Measurements from ENCODE around the gene TFDP2. TPM values are rescaled to one million over a fixed set of nuclear protein-coding genes. Genes with fewer than 3 reads are reported as not detected.
"Not testable (repeated sequence)": the region's sequence is repeated elsewhere in the genome, so short reads cannot be mapped to it uniquely, and the experiment has no call there.

TFDP2 gene
- total RNA-seq, 1 experiment from 2014 or later, result 137 TPM

- Histone ChIP-seq H3K4me3 (no peak overlapping the region), H3K27me3 (no peaks in the 10 kb centered on the region), H3K9me3 (replicated peaks) (no peaks in the 10 kb centered on the region), H3K36me3 (no peaks in the 10 kb centered on the region; the same call in 1 of the 2 replicates), H3K27ac (no peak overlapping the region), H3K4me1 (no peaks in the 10 kb centered on the region)
- no peak for DNase-seq
Measured at GRCh38 chr3:142106548-142106947, 42.8 kb downstream of the TFDP2 start.

- no peak overlapping the region for H3K27ac ChIP-seq
- no peak for DNase-seq
- H3K4me3 ChIP-seq, result no peak overlapping the region
- H3K36me3 ChIP-seq, result no peaks in the 10 kb centered on the region; the same call in 1 of the 2 replicates
- H3K27me3 ChIP-seq, result no peaks in the 10 kb centered on the region
- no peaks in the 10 kb centered on the region for H3K4me1 ChIP-seq
- no peaks in the 10 kb centered on the region for H3K9me3 ChIP-seq (replicated peaks)
Measured at GRCh38 chr3:142105991-142106390, 43.4 kb downstream of the TFDP2 start.

- no peaks in the 10 kb centered on the region; the same call in 1 of the 2 replicates for H3K36me3 ChIP-seq
- no peak overlapping the region for H3K27ac ChIP-seq
- H3K27me3 ChIP-seq, result no peaks in the 10 kb centered on the region
- H3K4me3 ChIP-seq, result no peak overlapping the region
- H3K4me1 ChIP-seq, result no peaks in the 10 kb centered on the region
- no peaks in the 10 kb centered on the region for H3K9me3 ChIP-seq (replicated peaks)
- no peak for DNase-seq
Measured at GRCh38 chr3:142104763-142105162, 44.6 kb downstream of the TFDP2 start.

GRCh38 chr3:142098964-142099363 lies 50.4 kb downstream of the TFDP2 start:
- H3K27ac ChIP-seq, result no peak overlapping the region
- H3K9me3 ChIP-seq (replicated peaks), result no peaks in the 10 kb centered on the region
- no peaks in the 10 kb centered on the region for H3K27me3 ChIP-seq
- no peak for DNase-seq
- no peak overlapping the region for H3K4me3 ChIP-seq
- no peaks in the 10 kb centered on the region for H3K4me1 ChIP-seq
- H3K36me3 ChIP-seq, result no peaks in the 10 kb centered on the region

- no peak for DNase-seq
- H3K4me3 ChIP-seq, result no peak overlapping the region
Measured at GRCh38 chr3:142097099-142097843, 52.1 kb downstream of the TFDP2 start.

GRCh38 chr3:142095841-142096240 lies 53.5 kb downstream of the TFDP2 start:
- Histone ChIP-seq H3K9me3 (replicated peaks) (no peaks in the 10 kb centered on the region), H3K27me3 (no peaks in the 10 kb centered on the region), H3K36me3 (no peaks in the 10 kb centered on the region), H3K4me1 (no peaks in the 10 kb centered on the region), H3K27ac (no peak overlapping the region), H3K4me3 (no peak overlapping the region)
- DNase-seq, result no peak

More at GRCh38 chr3:142097099-142097843, 52.1 kb downstream of the TFDP2 start:
- no peak overlapping the region for H3K27ac ChIP-seq
- H3K9me3 ChIP-seq (replicated peaks), result no peaks in the 10 kb centered on the region
- H3K4me1 ChIP-seq, result no peaks in the 10 kb centered on the region
- no peaks in the 10 kb centered on the region for H3K36me3 ChIP-seq
- H3K27me3 ChIP-seq, result no peaks in the 10 kb centered on the region

GRCh38 chr3:142088925-142089324 lies 60.4 kb downstream of the TFDP2 start:
- H3K9me3 ChIP-seq (replicated peaks); H3K27ac ChIP-seq; DNase-seq; H3K36me3 ChIP-seq; H3K4me3 ChIP-seq; H3K4me1 ChIP-seq; H3K27me3 ChIP-seq: not testable (repeated sequence)

GRCh38 chr3:142088522-142088921 lies 60.8 kb downstream of the TFDP2 start:
- DNase-seq, result no peak
- H3K4me3 ChIP-seq, result no peak overlapping the region

GRCh38 chr3:142087676-142088075 lies 61.7 kb downstream of the TFDP2 start:
- Histone ChIP-seq H3K4me3 (no peak overlapping the region), H3K27me3 (no peaks in the 10 kb centered on the region), H3K36me3 (no peaks in the 10 kb centered on the region; the same call in 1 of the 2 replicates), H3K27ac (no peak overlapping the region), H3K4me1 (no peaks in the 10 kb centered on the region), H3K9me3 (replicated peaks) (0 out of 2 replicates have a peak, but pooled peaks cover 7% of the 10 kb centered on the region)
- no peak for DNase-seq

More at GRCh38 chr3:142088522-142088921, 60.8 kb downstream of the TFDP2 start:
- Histone ChIP-seq H3K36me3 (no peaks in the 10 kb centered on the region; the same call in 1 of the 2 replicates), H3K27me3 (no peaks in the 10 kb centered on the region), H3K9me3 (replicated peaks) (0 out of 2 replicates have a peak, but pooled peaks cover 7% of the 10 kb centered on the region), H3K4me1 (no peaks in the 10 kb centered on the region), H3K27ac (no peak overlapping the region)

GRCh38 chr3:142086581-142087090 lies 62.7 kb downstream of the TFDP2 start:
- H3K27me3 ChIP-seq, result no peaks in the 10 kb centered on the region

GRCh38 chr3:142081178-142081577 lies 68.2 kb downstream of the TFDP2 start:
- H3K27me3 ChIP-seq, result no peaks in the 10 kb centered on the region
- no peak overlapping the region for H3K4me3 ChIP-seq
- no peak overlapping the region for H3K27ac ChIP-seq
- no peaks in the 10 kb centered on the region for H3K4me1 ChIP-seq
- H3K36me3 ChIP-seq, result no peaks in the 10 kb centered on the region
- no peak for DNase-seq
- 0 out of 2 replicates have a peak, but pooled peaks cover 8% of the 10 kb centered on the region for H3K9me3 ChIP-seq (replicated peaks)

More at GRCh38 chr3:142086581-142087090, 62.7 kb downstream of the TFDP2 start:
- 0 out of 2 replicates have a peak, but pooled peaks cover 7% of the 10 kb centered on the region for H3K9me3 ChIP-seq (replicated peaks)
- no peaks in the 10 kb centered on the region for H3K4me1 ChIP-seq
- DNase-seq, result peak in 1 of 2 experiments; percentile 10
- H3K27ac ChIP-seq, result no peak overlapping the region
- no peak overlapping the region for H3K4me3 ChIP-seq
- no peaks in the 10 kb centered on the region; the same call in 1 of the 2 replicates for H3K36me3 ChIP-seq

- H3K9me3 ChIP-seq (replicated peaks), result 0 out of 2 replicates have a peak, but pooled peaks cover 11% of the 10 kb centered on the region
- no peaks in the 10 kb centered on the region for H3K4me1 ChIP-seq
Measured at GRCh38 chr3:142077859-142078500, 71.4 kb downstream of the TFDP2 start.

GRCh38 chr3:142077155-142077858 lies 72.0 kb downstream of the TFDP2 start:
- Histone ChIP-seq H3K27ac (no peak overlapping the region), H3K4me3 (no peak overlapping the region), H3K9me3 (replicated peaks) (peaks cover 11% of the 10 kb centered on the region; the same call in 1 of the 2 replicates), H3K27me3 (no peaks in the 10 kb centered on the region), H3K36me3 (no peaks in the 10 kb centered on the region), H3K4me1 (no peaks in the 10 kb centered on the region)
- DNase-seq, result no peak

More at GRCh38 chr3:142077859-142078500, 71.4 kb downstream of the TFDP2 start:
- Histone ChIP-seq H3K27ac (no peak overlapping the region), H3K27me3 (no peaks in the 10 kb centered on the region), H3K36me3 (no peaks in the 10 kb centered on the region), H3K4me3 (no peak overlapping the region)
- no peak for DNase-seq

- not testable (repeated sequence) for H3K4me3 ChIP-seq; H3K9me3 ChIP-seq (replicated peaks); H3K27ac ChIP-seq; DNase-seq; H3K4me1 ChIP-seq; H3K36me3 ChIP-seq; H3K27me3 ChIP-seq
Measured at GRCh38 chr3:142075656-142076055, 73.7 kb downstream of the TFDP2 start.

All from SJCRH30 (cell line).